Stomach (tissue), 9 donors: ENCODE results near the gene TEX53. TPM values are rescaled to one million over a fixed set of nuclear protein-coding genes. Genes with fewer than 3 reads are reported as not detected.

ENCODE experiments used
- DNase-seq, 2 donors: peaks; one replicate each; pipeline versions ENCODE4 v3.0.0 to v3.0.0-alpha.2; 2013 to 2019
- H3K27ac ChIP-seq, 5 donors: fragments of 200-600 bp in 4 of 5; sonication (generic) in 4 of 5; one replicate each; pipeline ENCODE4 v1.5.1; 2013 to 2019; ENCODE audit warnings: mild to moderate bottlenecking in 1 of 5, moderate library complexity in 1 of 5
- H3K27me3 ChIP-seq, 3 donors: fragments of 200-600 bp; sonication (generic); one replicate each; pipeline ENCODE4 v1.5.1; 2017 to 2019; ENCODE audit warnings: mixed run types in 1 of 3
- H3K36me3 ChIP-seq, 4 donors: fragments of 200-600 bp; sonication (generic); 1 replicate in 3 of 4; 2 replicates in 1 of 4; pipeline ENCODE4 v1.5.1; 2016 to 2019
- H3K4me1 ChIP-seq, 4 donors: fragments of 200-600 bp; sonication (generic); one replicate each; pipeline ENCODE4 v1.5.1; 2016 to 2019
- H3K4me3 ChIP-seq, 4 donors: fragments of 200-600 bp; sonication (generic) in 3 of 4; one replicate each; pipeline ENCODE4 v1.5.1; 2016 to 2019; ENCODE audit warnings: mild to moderate bottlenecking in 1 of 4
- H3K9me3 ChIP-seq, 4 donors: fragments of 200-600 bp; sonication (generic); one replicate each; pipeline ENCODE4 v1.5.1; 2016 to 2019
- CTCF ChIP-seq, 7 experiments: fragments of 450-650 bp in 4 of 7; fragments of 200-600 bp in 3 of 7; sonication (generic) in 3 of 7; IDR thresholded peaks; one replicate each; pipeline ENCODE4 v1.5.1; 2016 to 2019; ENCODE audit warnings: antibody characterized with exemption in 7 of 7, control low read depth in 2 of 7, mild to moderate bottlenecking in 1 of 7
- EP300 ChIP-seq: sonication (generic); formaldehyde crosslinking; IDR thresholded peaks from one replicate; pipeline ENCODE4 v1.6.1; 2017; ENCODE audit warnings: antibody characterized with exemption
- POLR2A ChIP-seq, 4 donors: fragments of 450-650 bp; IDR thresholded peaks; one replicate each; pipeline ENCODE4 v1.6.1; 2016; ENCODE audit warnings: antibody characterized with exemption in 4 of 4, control low read depth in 2 of 4, mild to moderate bottlenecking in 1 of 4, moderate library complexity in 1 of 4
- POLR2AphosphoS5 ChIP-seq, 3 donors: sonication (generic); formaldehyde crosslinking; IDR thresholded peaks; one replicate each; pipeline ENCODE4 v1.6.1; 2016; ENCODE audit warnings: antibody characterized with exemption in 3 of 3
- WGBS, 5 donors: extraction: QIAGEN DNeasy Blood & Tissue Kit in 3 of 5; methylation state at CpG; one replicate each; pipeline versions ENCODE4 v1.1.5 to v1.1.7; 2013 to 2018; 5-methylcytosine and 5-hydroxymethylcytosine counted together
- intact Hi-C: fragments of 100-400 bp; cut with DNase I; formaldehyde crosslinking; loops from one replicate; pipeline ENCODE4 v1.15.1; 2023; ENCODE audit warnings: low total_unique reads
- polyA plus RNA-seq, 3 donors: library from polyadenylated mRNA; stranded (reverse); fragments of 200-250 nt; gene quantifications; one replicate each; pipeline ENCODE4 v1.2.3, GENCODE V29; 2013
- total RNA-seq, 5 donors: library from RNA; depleted of rRNA; stranded (reverse); fragments of >200 nt; gene quantifications; one replicate each; pipeline versions ENCODE4 v1.1.0 to v1.2.3, GENCODE V29; 2014 to 2016
- donor health status: healthy with polysubstance abuse.
- donor health status: Bipolar disorder and iron deficiency.
- donor health status: healthy.

The TEX53 gene
- total and polyA plus RNA-seq, 8 donors: not detected

- no peaks in the 10 kb centered on the region for H3K27me3 ChIP-seq
- intact Hi-C loops: no loop called here
- H3K27ac ChIP-seq: no peak overlapping the region
- H3K4me3 ChIP-seq: no peak overlapping the region
- H3K36me3 ChIP-seq: no peaks in the 10 kb centered on the region
- no peaks in the 10 kb centered on the region for H3K4me1 ChIP-seq
- WGBS, 5 donors: 87 to 96% (median 92%) methylated on average over 3 of the region's 3 CpGs
- DNase-seq: no peak
- TF ChIP-seq CTCF (IDR thresholded peaks at IDR 0.05) (no peak), EP300 (no peak), POLR2A (IDR thresholded peaks at IDR 0.05) (no peak), POLR2AphosphoS5 (IDR thresholded peaks at IDR 0.05) (no peak)
- H3K9me3 ChIP-seq: no peaks in the 10 kb centered on the region
These were observed 31.5 kb upstream of the TEX53 start for GRCh38 chr9:114688909-114689610.

DNA sequence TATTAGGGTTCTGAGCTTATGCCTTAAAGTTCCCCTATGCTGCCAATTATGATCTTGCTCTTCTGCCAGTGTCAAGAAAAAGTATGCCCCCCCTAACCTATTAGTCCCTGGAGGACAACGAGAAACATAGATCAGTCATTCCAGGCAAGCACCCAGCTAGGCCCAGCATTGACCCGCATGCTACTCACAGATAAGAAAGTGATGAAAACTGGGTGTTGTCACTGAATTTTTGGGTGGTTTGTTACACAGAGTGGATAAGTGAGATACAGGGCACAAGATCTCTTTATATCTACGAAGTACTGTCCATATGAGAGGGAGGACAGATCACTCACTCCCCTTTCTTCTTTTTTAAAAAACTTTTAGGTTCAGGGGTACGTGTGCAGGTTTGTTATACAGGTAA, 30.8 kb upstream of the TEX53 start:
- 90 to 97% (median 94%) methylated on average over 4 of the region's 4 CpGs for WGBS, 5 donors
- intact Hi-C loops: no loop called here

GRCh38 chr9:114687034-114687433, 29.4 kb upstream of the TEX53 start:
- no peak overlapping the region for H3K4me3 ChIP-seq
- H3K4me1 ChIP-seq: peaks cover 0 to under 1% (median 0%) of the 10 kb centered on the region in 4 donors
- no peak overlapping the region for H3K27ac ChIP-seq
- DNase-seq: no peak
- TF ChIP-seq EP300 (no peak), POLR2AphosphoS5 (IDR thresholded peaks at IDR 0.05) (no peak), POLR2A (IDR thresholded peaks at IDR 0.05) (no peak), CTCF (IDR thresholded peaks at IDR 0.05) (no peak)
- H3K36me3 ChIP-seq: no peaks in the 10 kb centered on the region
- no peaks in the 10 kb centered on the region for H3K9me3 ChIP-seq
- H3K27me3 ChIP-seq: no peaks in the 10 kb centered on the region
- intact Hi-C loops: no loop called here

More for the DNA sequence above, 30.8 kb upstream of the TEX53 start:
- TF ChIP-seq EP300 (no peak), POLR2A (IDR thresholded peaks at IDR 0.05) (no peak), CTCF (IDR thresholded peaks at IDR 0.05) (no peak), POLR2AphosphoS5 (IDR thresholded peaks at IDR 0.05) (no peak)
- Histone ChIP-seq H3K27ac (no peak overlapping the region), H3K36me3 (no peaks in the 10 kb centered on the region), H3K9me3 (no peaks in the 10 kb centered on the region), H3K4me3 (no peak overlapping the region), H3K4me1 (no peaks in the 10 kb centered on the region), H3K27me3 (no peaks in the 10 kb centered on the region)
- DNase-seq: no peak

DNA sequence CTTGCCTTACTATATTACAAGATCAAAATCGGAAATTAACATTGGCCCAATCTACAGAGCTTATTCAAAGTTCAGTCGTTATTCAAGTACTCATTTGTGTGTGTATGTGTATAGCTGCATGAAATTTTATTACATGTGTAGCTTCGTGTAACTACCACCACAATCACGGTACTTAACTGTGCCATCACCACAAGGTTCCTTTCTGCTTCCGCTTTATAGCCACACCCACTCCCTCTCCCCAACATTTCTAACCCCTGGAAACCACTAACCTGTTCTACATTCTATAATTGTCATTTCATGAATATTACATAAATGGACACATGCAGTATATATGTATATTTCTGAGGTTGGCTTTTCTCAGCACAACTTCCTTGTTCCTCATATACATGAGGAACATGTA, 28.3 kb upstream of the TEX53 start:
- no peak for DNase-seq
- TF ChIP-seq EP300 (no peak), POLR2A (IDR thresholded peaks at IDR 0.05) (no peak), POLR2AphosphoS5 (IDR thresholded peaks at IDR 0.05) (no peak), CTCF (IDR thresholded peaks at IDR 0.05) (no peak)
- intact Hi-C loops: no loop called here
- H3K4me3 ChIP-seq: no peak overlapping the region
- no peak overlapping the region for H3K27ac ChIP-seq
- H3K27me3 ChIP-seq: no peaks in the 10 kb centered on the region
- no peaks in the 10 kb centered on the region for H3K9me3 ChIP-seq
- H3K4me1 ChIP-seq: peaks cover 0 to 6% (median 0%) of the 10 kb centered on the region in 4 donors
- H3K36me3 ChIP-seq: no peaks in the 10 kb centered on the region
- WGBS, 5 donors: 74 to 89% (median 87%) methylated on average over 5 of the region's 5 CpGs
